ENCODE data around the gene TMEM69. TPM values are rescaled to one million over a fixed set of nuclear protein-coding genes. Genes with fewer than 3 reads are reported as not detected.

Gene TMEM69
- total and polyA plus RNA-seq, 10 of the 15 experiments (the other 5 are each of a cell fraction or from before 2014, with no cell fraction given), result 44.6 to 162 (median 88.8) TPM

DNA sequence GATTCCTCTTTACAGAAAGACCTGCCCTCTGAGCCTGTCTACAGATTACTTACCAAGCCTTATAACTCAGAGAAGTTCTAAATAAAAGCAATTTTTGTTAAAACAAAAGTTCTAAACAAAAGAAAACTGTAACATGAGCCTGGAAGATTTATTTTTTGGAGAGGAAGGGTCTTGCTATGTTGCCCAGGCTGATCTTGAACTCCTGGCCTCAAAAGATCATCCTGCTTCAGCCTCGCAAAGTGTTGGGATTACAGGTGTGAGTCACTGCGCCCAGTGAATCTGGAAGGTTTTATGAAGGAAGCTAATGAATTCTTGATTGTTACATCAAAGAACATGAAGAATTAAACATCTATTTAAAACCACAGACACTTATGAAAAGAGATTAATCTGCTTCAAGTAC is 28.8 kb upstream of the TMEM69 start (continued):
- TF ChIP-seq, protein P1, sequence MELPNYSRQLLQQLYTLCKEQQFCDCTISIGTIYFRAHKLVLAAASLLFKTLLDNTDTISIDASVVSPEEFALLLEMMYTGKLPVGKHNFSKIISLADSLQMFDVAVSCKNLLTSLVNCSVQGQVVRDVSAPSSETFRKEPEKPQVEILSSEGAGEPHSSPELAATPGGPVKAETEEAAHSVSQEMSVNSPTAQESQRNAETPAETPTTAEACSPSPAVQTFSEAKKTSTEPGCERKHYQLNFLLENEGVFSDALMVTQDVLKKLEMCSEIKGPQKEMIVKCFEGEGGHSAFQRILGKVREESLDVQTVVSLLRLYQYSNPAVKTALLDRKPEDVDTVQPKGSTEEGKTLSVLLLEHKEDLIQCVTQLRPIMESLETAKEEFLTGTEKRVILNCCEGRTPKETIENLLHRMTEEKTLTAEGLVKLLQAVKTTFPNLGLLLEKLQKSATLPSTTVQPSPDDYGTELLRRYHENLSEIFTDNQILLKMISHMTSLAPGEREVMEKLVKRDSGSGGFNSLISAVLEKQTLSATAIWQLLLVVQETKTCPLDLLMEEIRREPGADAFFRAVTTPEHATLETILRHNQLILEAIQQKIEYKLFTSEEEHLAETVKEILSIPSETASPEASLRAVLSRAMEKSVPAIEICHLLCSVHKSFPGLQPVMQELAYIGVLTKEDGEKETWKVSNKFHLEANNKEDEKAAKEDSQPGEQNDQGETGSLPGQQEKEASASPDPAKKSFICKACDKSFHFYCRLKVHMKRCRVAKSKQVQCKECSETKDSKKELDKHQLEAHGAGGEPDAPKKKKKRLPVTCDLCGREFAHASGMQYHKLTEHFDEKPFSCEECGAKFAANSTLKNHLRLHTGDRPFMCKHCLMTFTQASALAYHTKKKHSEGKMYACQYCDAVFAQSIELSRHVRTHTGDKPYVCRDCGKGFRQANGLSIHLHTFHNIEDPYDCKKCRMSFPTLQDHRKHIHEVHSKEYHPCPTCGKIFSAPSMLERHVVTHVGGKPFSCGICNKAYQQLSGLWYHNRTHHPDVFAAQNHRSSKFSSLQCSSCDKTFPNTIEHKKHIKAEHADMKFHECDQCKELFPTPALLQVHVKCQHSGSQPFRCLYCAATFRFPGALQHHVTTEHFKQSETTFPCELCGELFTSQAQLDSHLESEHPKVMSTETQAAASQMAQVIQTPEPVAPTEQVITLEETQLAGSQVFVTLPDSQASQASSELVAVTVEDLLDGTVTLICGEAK (IDR thresholded peaks at IDR 0.05; ENCODE audit: borderline replicate concordance), result no peak
- no peak for TF ChIP-seq MTA2 (IDR thresholded peaks at IDR 0.05; ENCODE audit: low read depth)
- TF ChIP-seq ZNF384 (IDR thresholded peaks at IDR 0.05; ENCODE audit: borderline replicate concordance, low read depth, low read length), result no peak
- no peak for TF ChIP-seq MLLT1 (IDR thresholded peaks at IDR 0.05)
- no peak for TF ChIP-seq RFX5 (IDR thresholded peaks at IDR 0.05; ENCODE audit: low read depth, low read length)
- TF ChIP-seq, protein P2, sequence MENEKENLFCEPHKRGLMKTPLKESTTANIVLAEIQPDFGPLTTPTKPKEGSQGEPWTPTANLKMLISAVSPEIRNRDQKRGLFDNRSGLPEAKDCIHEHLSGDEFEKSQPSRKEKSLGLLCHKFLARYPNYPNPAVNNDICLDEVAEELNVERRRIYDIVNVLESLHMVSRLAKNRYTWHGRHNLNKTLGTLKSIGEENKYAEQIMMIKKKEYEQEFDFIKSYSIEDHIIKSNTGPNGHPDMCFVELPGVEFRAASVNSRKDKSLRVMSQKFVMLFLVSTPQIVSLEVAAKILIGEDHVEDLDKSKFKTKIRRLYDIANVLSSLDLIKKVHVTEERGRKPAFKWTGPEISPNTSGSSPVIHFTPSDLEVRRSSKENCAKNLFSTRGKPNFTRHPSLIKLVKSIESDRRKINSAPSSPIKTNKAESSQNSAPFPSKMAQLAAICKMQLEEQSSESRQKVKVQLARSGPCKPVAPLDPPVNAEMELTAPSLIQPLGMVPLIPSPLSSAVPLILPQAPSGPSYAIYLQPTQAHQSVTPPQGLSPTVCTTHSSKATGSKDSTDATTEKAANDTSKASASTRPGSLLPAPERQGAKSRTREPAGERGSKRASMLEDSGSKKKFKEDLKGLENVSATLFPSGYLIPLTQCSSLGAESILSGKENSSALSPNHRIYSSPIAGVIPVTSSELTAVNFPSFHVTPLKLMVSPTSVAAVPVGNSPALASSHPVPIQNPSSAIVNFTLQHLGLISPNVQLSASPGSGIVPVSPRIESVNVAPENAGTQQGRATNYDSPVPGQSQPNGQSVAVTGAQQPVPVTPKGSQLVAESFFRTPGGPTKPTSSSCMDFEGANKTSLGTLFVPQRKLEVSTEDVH (IDR thresholded peaks at IDR 0.05; ENCODE audit: low read depth, partially characterized antibody), result no peak
- no peak for TF ChIP-seq JUND (IDR thresholded peaks at IDR 0.05; ENCODE audit: low read depth, low read length)
- TF ChIP-seq SUZ12 (IDR thresholded peaks at IDR 0.05; ENCODE audit: unreplicated experiment), result no peak
